ENCODE measurements around the gene RHBDL2.

DNA sequence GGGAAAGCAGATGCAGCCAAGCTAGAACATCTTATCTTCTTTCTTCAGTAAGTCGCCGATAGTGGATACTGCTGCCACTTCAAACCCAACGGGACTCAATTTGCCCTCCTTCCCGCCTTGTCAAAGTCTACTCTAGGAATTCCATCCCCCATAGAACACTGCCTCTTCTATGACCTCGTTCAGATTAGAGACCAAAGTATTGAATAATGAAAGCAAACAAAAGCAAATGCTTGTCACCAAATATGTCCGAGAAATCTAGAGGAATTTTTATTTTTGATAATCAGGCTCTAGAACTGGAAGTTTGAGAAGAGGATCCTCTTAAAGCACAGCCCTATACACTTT, 81.2 kb downstream of the RHBDL2 start:
- TF ChIP-seq EP300 (IDR thresholded peaks at IDR 0.05; ENCODE audit: borderline replicate concordance) (no peak), RAD21 (IDR thresholded peaks at IDR 0.05; ENCODE audit: low read depth) (no peak), TCF12 (IDR thresholded peaks at IDR 0.05; ENCODE audit: low read depth) (no peak), REST (IDR thresholded peaks at IDR 0.05; ENCODE audit: low read depth) (no peak), CREB1 (IDR thresholded peaks at IDR 0.05; ENCODE audit: low read depth) (no peak), NFIC (IDR thresholded peaks at IDR 0.05) (no peak), TAF1 (IDR thresholded peaks at IDR 0.05; ENCODE audit: low read depth) (no peak), EGR1 (IDR thresholded peaks at IDR 0.05) (no peak), ZBTB7A (IDR thresholded peaks at IDR 0.05; ENCODE audit: low read depth) (no peak), MAX (IDR thresholded peaks at IDR 0.05) (no peak), TEAD4 (IDR thresholded peaks at IDR 0.05) (no peak), CEBPB (IDR thresholded peaks at IDR 0.05) (no peak), YY1 (IDR thresholded peaks at IDR 0.05; ENCODE audit: low read depth) (no peak)
- TF ChIP-seq, protein P1, sequence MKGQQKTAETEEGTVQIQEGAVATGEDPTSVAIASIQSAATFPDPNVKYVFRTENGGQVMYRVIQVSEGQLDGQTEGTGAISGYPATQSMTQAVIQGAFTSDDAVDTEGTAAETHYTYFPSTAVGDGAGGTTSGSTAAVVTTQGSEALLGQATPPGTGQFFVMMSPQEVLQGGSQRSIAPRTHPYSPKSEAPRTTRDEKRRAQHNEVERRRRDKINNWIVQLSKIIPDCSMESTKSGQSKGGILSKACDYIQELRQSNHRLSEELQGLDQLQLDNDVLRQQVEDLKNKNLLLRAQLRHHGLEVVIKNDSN (IDR thresholded peaks at IDR 0.05) = no peak

Measured in Ishikawa (cell line).